HG03139 (cell line): ENCODE results near the gene GUCA1A.
"Not testable (repeated sequence)": the region's sequence is repeated elsewhere in the genome, so short reads cannot be mapped to it uniquely, and the experiment has no call there.

Source experiments
- ATAC-seq: cut with Tn5 transposase; IDR thresholded peaks from one replicate; pipeline ENCODE4 v1.9.1; 2021; ENCODE audit not compliant: unreplicated experiment

The GUCA1A gene

DNA sequence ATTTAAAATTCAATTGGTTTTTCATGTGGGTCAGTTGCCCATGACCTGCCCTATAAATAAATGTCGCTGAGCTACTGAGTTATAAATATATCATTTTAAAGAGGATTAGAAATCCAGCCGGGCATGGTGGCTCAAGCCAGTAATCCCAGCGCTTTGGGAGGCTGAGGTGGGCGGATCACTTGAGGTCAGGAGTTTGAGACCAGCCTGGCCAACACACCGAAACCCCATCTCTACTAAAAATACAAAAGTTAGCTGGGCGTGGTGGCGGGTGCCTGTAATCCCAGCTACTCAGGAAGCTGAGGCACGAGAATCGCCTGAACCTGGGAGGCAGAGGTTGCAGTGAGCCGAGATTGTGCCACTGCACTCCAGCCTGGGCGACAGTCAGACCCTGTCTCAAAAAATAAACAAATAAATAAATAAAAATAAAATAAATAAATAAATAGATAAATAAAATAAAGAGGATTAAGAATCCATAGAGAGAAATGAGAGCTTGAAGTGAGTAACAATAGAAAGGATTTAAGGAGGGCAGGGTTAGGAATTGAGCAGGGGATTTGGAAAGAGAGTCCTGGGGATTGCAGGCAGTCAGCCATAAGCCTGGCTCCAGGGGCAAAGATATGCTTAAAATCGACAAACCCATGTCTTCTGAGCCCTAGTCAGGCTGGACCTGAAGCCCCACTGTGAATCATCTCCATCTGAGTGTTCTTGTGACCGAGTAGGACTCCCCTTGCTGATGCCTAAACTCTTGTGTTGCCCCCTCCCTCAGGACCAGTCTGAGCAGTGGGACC, 29.2 kb downstream of the GUCA1A start:
- ATAC-seq: not testable (repeated sequence)

DNA sequence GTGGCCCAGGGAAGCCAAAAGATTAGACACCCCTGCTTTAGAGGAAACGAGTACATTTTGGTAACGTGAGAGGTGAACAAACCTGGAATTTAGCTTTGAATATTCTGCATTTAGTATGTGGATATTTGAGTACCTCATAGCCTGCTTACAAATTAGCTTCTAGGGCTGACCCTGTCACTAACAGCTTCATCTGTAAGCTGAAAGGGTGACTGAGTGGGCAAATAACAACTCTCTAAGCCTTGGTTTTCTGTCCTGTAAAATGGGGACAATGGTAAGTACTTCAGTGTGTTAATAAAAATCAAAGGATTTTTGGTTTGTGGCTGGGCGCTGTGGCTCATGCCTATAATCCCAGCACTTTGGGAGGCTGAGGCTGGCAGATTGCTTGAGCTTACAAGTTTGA, 30.0 kb downstream of the GUCA1A start:
- no peak for ATAC-seq

DNA sequence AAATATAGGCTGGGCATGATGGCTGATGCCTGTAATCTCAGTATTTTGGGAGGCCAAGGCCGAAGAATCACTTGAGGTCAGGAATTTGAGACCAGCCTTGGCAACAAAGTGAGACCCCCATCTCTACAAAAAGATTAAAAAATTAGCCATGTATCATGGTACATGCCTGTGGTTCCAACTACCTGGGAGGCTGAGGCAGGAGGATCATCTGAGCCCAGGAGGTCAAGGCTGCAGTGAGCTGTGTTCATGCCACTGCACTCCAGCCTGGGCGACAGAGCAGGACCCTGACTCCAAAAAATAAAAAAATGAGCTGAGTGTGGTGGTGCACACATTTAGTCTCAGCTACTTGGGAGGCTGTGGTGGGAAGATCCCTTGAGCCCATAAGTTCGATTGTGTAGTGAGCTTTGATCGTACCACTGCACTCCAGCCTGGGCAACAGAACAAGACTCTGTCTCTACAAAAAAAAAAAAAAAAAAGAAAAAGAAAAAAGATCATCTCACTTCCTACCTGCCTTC, 31.7 kb downstream of the GUCA1A start:
- no peak for ATAC-seq

DNA sequence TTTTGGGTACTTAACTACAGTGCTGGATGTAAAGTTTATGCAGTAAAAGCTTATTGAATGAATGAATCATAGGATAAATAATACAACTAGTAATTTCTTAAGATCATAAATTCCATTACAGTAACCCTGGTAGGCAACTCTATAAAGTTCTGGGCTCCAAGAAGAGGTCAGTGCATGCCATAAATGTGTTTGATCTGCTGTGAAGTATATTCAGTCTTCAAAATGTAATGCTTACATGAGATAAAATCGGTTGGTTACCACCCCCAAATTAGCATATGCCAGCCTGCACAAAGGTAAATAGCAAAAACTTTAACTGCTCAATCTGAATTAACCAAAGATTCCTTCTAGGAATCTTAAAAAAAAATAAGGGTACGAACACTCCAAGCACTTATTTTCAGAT, 34.4 kb downstream of the GUCA1A start:
- not testable (repeated sequence) for ATAC-seq

DNA sequence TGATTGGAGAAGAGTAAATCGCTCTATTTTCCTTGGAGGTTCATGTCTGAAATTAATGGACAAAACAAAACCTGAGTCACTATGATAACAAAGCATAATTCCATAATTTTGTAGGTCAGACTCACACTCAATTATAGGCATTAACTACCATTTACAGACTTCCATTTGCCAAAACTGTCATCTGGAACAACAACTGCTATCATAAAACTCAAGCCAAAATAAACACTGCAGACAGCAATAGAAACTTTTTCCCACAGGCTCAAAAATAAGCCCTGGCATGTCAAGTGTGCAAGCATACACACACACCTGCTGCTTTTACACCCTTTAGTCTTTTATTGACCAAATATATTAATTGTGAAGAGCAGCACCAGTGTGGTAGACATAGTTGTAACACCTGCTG, 37.4 kb downstream of the GUCA1A start:
- no peak for ATAC-seq

DNA sequence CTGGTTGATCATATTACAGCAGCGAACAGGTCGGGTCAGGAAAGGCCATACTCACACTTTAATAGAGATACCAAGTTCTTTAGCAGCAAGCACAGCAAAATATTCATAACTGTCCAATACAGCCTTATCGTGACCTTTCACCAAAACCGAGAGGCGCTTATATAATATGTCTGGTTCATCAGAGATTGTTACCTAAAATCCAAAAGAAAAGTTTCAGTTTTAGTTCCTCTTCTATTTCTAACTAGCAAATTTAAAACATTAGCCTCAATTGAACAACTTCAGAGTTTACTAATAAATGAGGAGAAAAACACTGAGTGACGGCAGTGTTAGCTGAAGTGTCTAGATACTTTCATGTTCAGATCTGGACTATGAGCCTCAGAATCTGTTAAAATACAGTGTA, 38.6 kb downstream of the GUCA1A start:
- no peak for ATAC-seq

DNA sequence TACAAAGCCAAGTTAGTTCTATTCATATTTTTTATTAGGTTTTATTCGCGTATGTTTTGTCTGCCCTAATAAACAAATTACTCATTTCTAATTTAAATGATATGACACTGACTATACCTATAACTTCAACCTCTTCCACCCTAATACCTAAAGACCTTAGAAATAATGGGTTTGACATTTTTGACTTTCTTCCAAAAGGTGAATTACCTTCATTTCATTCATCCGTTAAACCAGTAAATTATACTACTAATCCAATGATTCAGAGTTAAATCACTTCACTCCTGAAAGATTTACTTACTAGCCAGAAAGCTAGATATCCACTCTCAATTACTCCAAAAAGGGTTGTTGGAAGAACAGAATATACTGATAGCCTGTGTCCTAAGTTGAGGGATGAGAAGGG, 39.3 kb downstream of the GUCA1A start:
- ATAC-seq: no peak

DNA sequence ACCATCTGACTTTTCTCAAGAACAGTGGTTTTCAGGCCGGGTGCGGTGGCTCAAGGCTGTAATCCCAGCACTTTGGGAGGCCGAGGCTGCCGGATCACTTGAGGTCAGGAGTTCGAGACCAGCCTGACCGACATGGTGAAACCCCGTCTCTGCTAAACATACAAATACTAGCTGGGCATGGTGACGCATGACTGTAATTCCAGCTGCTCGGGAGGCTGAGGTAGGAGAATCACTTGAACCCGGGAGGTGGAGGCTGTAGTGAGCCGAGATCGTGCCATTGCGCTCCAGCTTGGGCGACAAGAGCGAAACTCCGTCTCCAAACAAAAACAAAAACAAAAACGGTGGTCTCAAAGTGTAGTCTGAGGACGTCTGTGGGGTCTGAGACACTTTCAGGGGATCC, 43.3 kb downstream of the GUCA1A start:
- ATAC-seq: not testable (repeated sequence)

DNA sequence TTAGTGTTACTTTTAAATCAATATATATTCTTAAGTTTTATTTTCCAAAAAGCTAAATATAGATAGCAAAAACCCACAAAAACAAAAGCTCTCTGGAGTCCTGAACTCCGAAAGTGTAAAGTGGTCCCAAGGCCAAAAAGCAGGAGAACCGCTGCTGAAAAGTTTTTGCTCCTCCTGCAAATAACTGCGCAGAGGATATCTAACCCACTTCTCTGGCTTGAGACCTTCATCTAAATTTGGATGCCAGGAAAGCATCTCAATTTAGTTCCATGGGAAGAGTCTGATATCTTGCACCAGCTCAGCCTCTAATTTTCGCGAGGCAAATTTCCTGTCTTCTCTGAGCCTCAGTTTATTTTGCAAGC, 44.0 kb downstream of the GUCA1A start:
- no peak for ATAC-seq

DNA sequence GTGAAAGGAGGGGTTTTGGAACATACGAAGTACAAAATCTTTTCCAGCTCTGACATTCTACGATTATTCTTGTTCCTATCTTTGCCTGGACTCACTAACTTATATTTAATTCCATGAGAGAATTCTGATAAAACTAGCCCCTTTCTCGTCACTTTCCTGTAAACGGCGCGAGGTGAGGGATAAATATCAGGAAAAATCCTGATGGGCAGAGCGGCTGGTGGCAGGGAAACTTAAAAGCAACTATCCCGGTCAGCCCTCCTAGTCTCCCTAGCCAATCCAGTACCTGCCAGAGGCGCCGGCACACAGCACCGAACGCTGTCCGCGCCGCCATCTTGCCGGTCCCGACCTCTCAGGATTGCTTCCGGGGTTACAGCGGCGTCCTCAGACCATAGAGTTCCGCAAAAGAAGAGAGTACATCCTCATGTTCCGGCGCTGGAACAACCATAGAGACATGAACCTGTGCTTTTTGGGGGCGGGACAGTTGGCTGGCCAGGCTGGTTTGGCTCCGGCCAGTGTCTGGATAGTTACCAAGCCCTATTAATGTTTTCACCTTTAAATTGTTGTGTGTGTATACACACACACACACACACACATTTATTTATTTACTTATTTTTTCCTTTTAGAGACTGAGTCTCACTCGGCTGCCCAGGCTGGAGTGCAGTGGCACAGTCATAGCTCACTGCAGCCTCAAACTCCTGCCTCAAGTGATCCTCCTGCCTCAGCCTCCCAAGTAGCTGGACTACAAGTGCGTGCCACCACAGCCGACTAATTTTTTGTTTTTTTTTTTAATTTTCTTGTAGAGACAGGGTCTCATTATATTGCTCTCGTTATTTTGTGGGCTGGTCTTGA, 44.6 kb downstream of the GUCA1A start, which contains the start of gene MRPS10:
TSS of gene MRPS10 (minus strand) at position 343 of the 849 bp plus-strand sequence. CDS start at position 331, 12 bp downstream.
- ATAC-seq: peak; percentile 95

DNA sequence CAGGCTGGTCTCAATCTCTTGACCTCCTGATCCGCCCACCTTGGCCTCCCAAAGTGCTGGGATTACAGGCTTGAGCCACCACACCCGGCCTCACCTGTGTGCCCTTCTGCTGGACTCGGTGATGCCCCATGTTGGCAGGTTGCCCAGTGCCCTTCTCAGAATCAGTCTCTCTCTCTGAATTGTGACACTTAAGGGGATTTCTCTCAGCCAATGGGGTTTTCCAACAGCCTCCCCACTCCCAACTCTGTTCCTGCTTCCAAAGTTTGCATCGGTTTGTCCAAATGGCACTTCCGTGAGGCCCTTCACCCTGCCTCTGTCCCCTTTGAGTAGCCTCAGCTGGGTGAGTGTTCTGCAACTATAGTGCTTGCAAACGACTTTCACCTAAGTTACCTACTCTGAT, 47.6 kb downstream of the GUCA1A start:
- no peak for ATAC-seq

DNA sequence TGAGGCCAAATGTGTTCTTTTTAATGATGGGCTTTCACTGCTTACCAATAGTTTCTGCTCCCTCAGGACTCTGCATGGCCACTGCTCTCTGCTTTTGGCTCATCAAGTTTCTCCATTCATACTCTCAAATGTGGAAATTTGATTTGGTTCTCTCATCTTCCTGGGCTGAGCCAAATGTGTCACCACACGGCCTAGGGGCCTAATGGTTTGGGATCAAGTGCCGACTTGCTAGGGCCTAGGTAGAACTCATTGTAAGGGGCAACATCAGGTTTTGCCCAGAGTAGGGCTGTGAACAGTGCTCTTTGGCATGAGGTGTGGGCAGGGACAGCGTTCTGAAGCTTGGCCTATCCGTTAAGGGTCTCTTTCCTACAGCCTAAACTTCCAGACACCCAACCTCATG, 48.4 kb downstream of the GUCA1A start:
- no peak for ATAC-seq

DNA sequence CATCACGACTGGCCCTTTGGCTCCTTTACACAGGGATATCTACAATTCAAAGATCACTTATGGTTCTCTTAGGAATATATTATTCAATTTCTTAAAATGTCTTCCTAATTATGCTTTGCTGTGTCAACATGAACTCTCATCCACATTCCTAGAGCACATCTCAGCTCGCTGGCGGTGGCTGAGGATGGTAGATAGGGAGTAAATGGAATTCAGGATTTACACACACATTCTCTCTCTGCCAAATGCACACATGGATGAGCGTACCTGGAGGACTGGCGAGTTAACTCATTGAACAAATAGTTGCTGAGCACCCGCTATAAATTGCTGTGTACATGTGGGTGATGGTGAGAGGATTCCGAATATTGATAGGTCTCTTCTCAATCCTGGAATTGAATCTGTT, 49.3 kb downstream of the GUCA1A start:
- ATAC-seq: no peak

DNA sequence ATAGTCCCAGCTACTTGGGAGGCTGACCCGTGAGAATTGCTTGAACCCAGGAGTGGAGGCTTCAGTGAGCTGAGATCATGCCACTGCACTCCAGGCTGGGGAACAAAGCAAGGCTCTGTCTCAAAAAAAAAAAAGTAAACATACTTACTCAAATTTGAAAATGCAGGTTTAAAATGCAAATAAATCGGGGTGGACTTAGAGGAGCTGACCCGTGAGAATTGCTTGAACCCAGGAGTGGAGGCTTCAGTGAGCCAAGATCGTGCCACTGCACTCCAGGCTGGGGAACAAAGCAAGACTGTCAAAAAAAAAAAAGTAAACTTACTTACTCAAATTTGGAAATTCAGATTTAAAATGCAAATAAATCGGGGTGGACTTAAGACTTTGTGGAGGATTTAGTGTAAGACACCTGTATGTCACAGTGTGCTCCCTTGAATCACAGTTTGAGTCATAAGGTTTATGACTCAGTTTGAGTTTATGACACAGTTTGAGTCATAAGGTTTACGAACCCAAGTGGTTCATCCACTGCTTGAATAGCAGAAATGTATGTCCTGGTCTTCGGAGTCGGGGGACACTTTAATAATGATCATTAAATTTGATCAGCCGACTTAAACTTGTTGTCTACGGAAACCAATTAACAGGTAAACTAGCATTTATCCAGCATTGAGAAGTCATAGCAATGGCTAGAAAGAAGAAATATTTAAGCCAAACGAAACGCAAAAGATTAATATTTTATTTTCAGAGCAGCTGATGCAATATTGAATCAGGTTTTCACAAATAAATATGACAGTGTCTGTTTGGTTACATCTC, 51.3 kb downstream of the GUCA1A start:
- ATAC-seq: peak; percentile 78

DNA sequence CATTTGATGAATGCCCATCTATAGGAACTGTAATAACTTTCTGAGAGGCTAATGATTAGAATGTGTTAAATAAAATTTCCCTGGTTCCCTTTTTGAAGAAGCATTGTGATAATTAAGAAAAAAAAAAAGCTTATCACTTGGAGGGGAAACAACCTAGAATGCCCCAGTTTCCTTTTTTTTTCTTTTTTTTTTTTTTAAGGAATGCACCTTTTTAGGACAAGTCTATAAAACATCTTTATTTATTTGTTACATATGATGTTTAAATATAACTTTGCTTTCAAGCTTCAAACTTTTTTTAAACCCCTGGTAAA, 51.8 kb downstream of the GUCA1A start:
- ATAC-seq: no peak

DNA sequence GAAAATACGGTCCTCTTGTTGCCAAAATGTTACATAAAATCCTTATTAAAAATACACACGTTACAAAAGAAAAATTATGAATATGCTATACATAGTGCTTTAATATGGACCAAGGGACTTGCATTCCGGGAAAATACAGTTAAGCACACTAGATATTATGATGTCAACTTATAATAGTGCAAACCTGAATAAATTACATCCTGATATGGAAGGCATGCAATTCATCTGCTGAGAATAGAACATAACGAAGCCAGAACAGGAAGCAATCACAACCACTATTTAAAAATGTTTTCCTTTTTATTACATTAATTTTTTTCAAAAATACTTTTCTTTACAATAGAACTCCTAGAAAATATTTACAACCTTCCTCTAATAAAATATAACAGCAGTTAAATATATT, 52.3 kb downstream of the GUCA1A start:
- no peak for ATAC-seq

DNA sequence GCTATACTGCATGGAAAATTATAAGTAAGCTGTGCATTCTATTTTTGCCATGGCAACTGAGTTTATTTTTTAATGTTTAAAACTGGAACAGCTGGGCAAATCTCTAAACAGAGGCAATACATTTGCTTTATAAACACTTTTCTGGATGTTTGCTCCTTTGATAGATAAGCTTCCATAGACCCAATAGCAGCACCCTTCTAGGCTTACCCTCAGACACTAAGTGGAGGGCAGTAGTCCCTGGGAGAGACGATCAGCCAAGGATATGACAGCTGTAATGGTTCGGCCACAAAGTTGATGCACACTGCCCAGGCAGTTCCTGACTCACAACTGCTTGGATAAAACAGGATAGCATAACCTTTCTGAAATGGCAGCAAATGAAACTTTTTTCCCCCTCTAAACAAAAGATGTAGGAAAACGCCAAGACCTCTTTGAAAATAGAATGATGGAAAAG, 53.0 kb downstream of the GUCA1A start:
- ATAC-seq: no peak

DNA sequence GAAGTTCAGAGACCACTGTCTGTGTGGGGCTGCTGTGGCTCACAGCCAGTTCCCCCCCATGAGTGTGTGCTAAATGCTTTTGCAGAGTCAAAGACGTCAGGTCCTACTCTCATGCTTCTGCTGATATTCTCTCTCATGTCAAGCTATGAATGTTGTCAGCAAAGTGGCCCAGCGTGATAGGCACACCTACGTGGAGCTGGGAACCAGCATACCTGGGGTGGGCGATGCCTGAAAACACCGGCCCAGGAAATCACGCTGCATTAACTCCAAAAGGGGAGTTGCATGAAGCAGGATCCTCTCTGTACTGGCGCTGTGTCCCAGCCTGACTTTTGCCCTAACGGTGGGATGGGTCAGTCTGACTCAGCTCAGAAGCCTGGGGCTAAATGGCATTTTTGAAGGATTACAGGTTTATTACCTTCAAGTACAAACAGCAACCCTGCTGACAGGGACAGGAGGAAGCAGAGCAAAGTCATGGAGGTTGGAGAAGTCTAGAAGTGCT, 53.5 kb downstream of the GUCA1A start:
- no peak for ATAC-seq

DNA sequence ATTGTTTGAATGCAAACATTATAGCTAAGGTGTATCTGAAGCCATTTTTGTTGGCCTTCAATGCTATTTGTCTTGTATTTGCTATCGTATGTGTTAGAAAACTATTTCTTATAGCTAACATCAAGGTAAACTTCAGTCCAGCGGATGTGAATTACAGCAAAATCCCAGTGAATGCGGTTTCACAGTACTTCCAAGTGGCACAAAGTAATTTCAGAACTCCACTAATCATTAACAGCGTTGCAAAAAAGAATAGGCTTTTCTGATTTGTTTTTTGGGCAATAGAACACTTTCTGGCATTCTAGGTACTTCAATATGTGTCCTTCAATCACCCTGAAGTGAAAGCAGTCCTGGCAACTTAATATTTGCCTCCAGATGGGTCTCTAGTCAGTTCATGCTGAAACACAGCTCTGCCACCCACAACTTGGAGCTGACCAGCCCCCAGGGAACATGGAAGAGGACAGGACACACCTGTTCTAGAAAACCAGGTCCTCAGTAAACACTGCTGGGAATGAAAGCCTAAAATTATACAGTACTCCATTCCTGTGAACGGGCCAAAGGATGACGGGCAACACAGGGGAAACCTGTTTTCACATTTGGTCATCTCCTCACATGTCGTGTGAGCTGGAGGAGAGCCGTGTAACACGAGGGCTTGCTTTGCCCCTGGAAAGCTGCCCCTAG, 54.1 kb downstream of the GUCA1A start:
- no peak for ATAC-seq

DNA sequence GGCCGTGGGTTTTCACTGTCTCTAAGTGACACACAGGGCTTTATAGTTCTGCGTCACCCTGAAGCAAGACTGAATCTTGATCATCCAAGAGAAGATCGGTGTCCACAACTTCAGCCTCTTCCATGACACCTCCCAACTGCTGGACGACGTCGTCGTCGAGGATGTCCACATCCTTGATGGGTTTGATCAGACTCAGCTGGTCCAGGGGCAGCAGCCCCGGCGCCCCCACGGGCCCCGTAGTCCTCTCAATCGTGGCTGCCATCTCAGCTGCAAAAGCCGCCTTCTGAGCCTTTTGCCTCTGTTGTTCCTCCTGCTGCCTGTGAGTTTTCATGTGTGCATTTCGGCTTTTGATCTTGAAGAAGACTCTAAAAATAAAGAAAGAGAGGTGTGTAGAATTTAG, 55.1 kb downstream of the GUCA1A start:
- no peak for ATAC-seq
